HepG2 (cell line): ENCODE data around the gene NAA25. TPM values are rescaled to one million over a fixed set of nuclear protein-coding genes. Genes with fewer than 3 reads are reported as not detected.

Experiments used
- ATAC-seq: fragments of 200-7000 bp; cut with Tn5 transposase; 3 replicates; pipeline ENCODE4 v1.9.1; 2020; ENCODE audit warnings: mild to moderate bottlenecking, moderate library complexity
- BruUV-seq: library from RNA; stranded (reverse); fragments of 400-500 nt; replicated peaks from 2 replicates; lab custom pipeline; 2021; lab: Mats Ljungman, UMichigan
- CTCF ChIA-PET: fragments of 300-600 bp; formaldehyde crosslinking; extraction: SDS; loops from one replicate; lab custom pipeline; 2021; ENCODE audit warnings: low total read pairs, inconsistent platforms, low intra/inter-chr PET ratio; lab: Yijun Ruan, JAX
- POLR2A ChIA-PET: fragments of 350-600 bp; sonication (Branson Sonifier 250); formaldehyde crosslinking; loops from one replicate; lab custom pipeline; 2020; ENCODE audit warnings: antibody characterized with exemption, inconsistent platforms; lab: Yijun Ruan, JAX
- DNase-seq: peaks from one replicate; pipeline ENCODE4 v3.0.0-alpha.2; 2015; ENCODE audit warnings: low spot score
- FAIRE-seq: peaks from 3 replicates; lab custom pipeline; 2011; peaks lifted over from hg19 to GRCh38; lab: Jason Lieb, UNC
- H2AFZ ChIP-seq: one replicate; pipeline ENCODE4 v1.6.1; 2011; ENCODE audit warnings: low read length, inconsistent platforms
- H3K27ac ChIP-seq: fragments of 300-600 bp; 3 replicates; pipeline ENCODE4 v1.8.0; 2011; ENCODE audit warnings: mixed run types, mild to moderate bottlenecking, mixed read lengths, low read length, inconsistent platforms; ENCODE audit not compliant: insufficient read depth; ENCODE audit errors: extremely low read length
- H3K27me3 ChIP-seq, 2 experiments: fragments of 200-600 bp in 1 of 2; 2 replicates in 1 of 2; 3 replicates in 1 of 2; pipeline versions ENCODE4 v1.6.0 to v1.8.0; 2011; ENCODE audit warnings: low read length in 2 of 2, mild to moderate bottlenecking in 2 of 2, moderate library complexity in 2 of 2, inconsistent platforms in 1 of 2; ENCODE audit not compliant: insufficient read depth in 2 of 2, control insufficient read depth in 1 of 2
- H3K36me3 ChIP-seq, 2 experiments: fragments of 200-600 bp in 1 of 2; replicated peaks in 1 of 2; 2 replicates in 1 of 2; 3 replicates in 1 of 2; pipeline versions ENCODE4 v1.5.1 to v1.8.0; 2011; ENCODE audit warnings: low read length in 2 of 2, inconsistent platforms in 1 of 2; ENCODE audit not compliant: insufficient read depth in 2 of 2, control insufficient read depth in 1 of 2
- H3K4me1 ChIP-seq: 2 replicates; pipeline ENCODE4 v1.5.1; 2012; ENCODE audit warnings: low read length, inconsistent platforms; ENCODE audit not compliant: insufficient read depth
- H3K4me2 ChIP-seq: 2 replicates; pipeline ENCODE4 v1.6.0; 2011; ENCODE audit warnings: low read depth, low read length, inconsistent platforms
- H3K4me3 ChIP-seq, 3 experiments: fragments of 200-600 bp in 1 of 3; sonication (generic), shearing (Covaris generic) in 1 of 3; replicated peaks in 1 of 3; 2 replicates each; pipeline ENCODE4 v1.5.1; 2011 to 2016; ENCODE audit warnings: low read length in 3 of 3, inconsistent platforms in 2 of 3, low read depth in 2 of 3, mild to moderate bottlenecking in 2 of 3, control low read depth in 1 of 3, mixed read lengths in 1 of 3; ENCODE audit not compliant: insufficient read depth in 1 of 3
- H3K79me2 ChIP-seq: one replicate; pipeline ENCODE4 v1.6.1; 2011; ENCODE audit warnings: low read length, inconsistent platforms; ENCODE audit not compliant: insufficient read depth
- H3K9ac ChIP-seq: 2 replicates; pipeline ENCODE4 v1.6.0; 2011; ENCODE audit warnings: mild to moderate bottlenecking, low read depth, low read length, inconsistent platforms; ENCODE audit not compliant: insufficient read depth
- H3K9me3 ChIP-seq: 2 replicates; pipeline ENCODE4 v1.5.1; 2012; ENCODE audit warnings: mild to moderate bottlenecking, low read length
- H4K20me1 ChIP-seq: 2 replicates; pipeline ENCODE4 v1.6.0; 2011; ENCODE audit warnings: inconsistent platforms, mild to moderate bottlenecking, low read length, moderate library complexity; ENCODE audit not compliant: insufficient read depth
- CEBPB ChIP-seq: IDR thresholded peaks from 2 replicates; pipeline ENCODE4 v1.6.1; 2011; ENCODE audit warnings: low read depth, low read length, improper control_type of control experiment, borderline replicate concordance
- RBFOX2 ChIP-seq: fragments of 200-400 bp; formaldehyde crosslinking; IDR thresholded peaks from 2 replicates; pipeline ENCODE4 v1.6.1; 2017; ENCODE audit warnings: low read depth, mild to moderate bottlenecking, low read length
- SMARCE1 ChIP-seq: fragments of 450-650 bp; IDR thresholded peaks from 2 replicates; pipeline ENCODE4 v1.6.1; 2017; ENCODE audit warnings: borderline replicate concordance
- TSC22D2 ChIP-seq: sonication (generic); formaldehyde crosslinking; IDR thresholded peaks from 2 replicates; pipeline ENCODE4 v1.5.1; 2020; ENCODE audit warnings: missing genetic modification reagents, mild to moderate bottlenecking, borderline replicate concordance
- ZNF747 ChIP-seq: sonication (generic); formaldehyde crosslinking; IDR thresholded peaks from 2 replicates; pipeline ENCODE4 v1.8.1; 2023; ENCODE audit warnings: missing genetic modification reagents, mild to moderate bottlenecking, borderline replicate concordance
- WGBS: methylation state at CpG from one replicate; pipeline ENCODE4 v1.1.6; 2017; ENCODE audit warnings: low lambda C conversion rate; 5-methylcytosine and 5-hydroxymethylcytosine counted together
- in situ Hi-C: cut with HindIII; loops from 2 replicates; pipeline ENCODE4 v1.10.0; 2017; ENCODE audit warnings: low pct_unique_long_range_greater_than_20kb; ENCODE audit not compliant: extremely low pct_ligation_motif_present
- intact Hi-C: fragments of 100-400 bp; cut with micrococcal nuclease; formaldehyde crosslinking; loops from one replicate; pipeline ENCODE4 v1.10.0; 2022; ENCODE audit not compliant: unreplicated experiment
- polyA plus RNA-seq, 8 experiments: library from polyadenylated mRNA; depleted of rRNA in 3 of 8; stranded (reverse) in 7 of 8; unstranded in 1 of 8; fragments of >200 nt; fragmentation: Illumina TruSeq in 4 of 8; extraction: Trizol in 4 of 8; gene quantifications; 2 replicates each; pipeline versions ENCODE4 v1.2.1 to v1.2.3, GENCODE V29; 2011 to 2016; ENCODE audit warnings: low read depth in 4 of 8, missing spikeins in 1 of 8, mixed read lengths in 1 of 8; ENCODE audit not compliant: insufficient read depth in 1 of 8
- total RNA-seq, 5 experiments: library from RNA; depleted of rRNA; stranded (reverse); fragments of >200 nt; fragmentation: Illumina TruSeq; extraction: Trizol; gene quantifications; 2 replicates each; pipeline ENCODE4 v1.2.3, GENCODE V29; 2016; ENCODE audit warnings: low read depth in 1 of 5
- TF ChIP-seq, protein P1 (sequence below): sonication (generic); formaldehyde crosslinking; IDR thresholded peaks from 2 replicates; pipeline ENCODE4 v1.4.0; 2020; ENCODE audit warnings: mild to moderate bottlenecking, missing genetic modification reagents
- TF ChIP-seq, protein P2 (sequence below): sonication (generic); formaldehyde crosslinking; IDR thresholded peaks from 2 replicates; pipeline ENCODE4 v1.4.0; 2020; ENCODE audit warnings: mild to moderate bottlenecking, missing genetic modification reagents
- TF ChIP-seq, protein P3 (sequence below): sonication (generic); formaldehyde crosslinking; IDR thresholded peaks from 2 replicates; pipeline ENCODE4 v1.4.0; 2020; ENCODE audit warnings: missing genetic modification reagents, borderline replicate concordance

The NAA25 gene
- total and polyA plus RNA-seq, 2 of the 13 experiments (the other 11 are each of a cell fraction or from before 2014, with no cell fraction given): 11.4 to 32.0 TPM

DNA sequence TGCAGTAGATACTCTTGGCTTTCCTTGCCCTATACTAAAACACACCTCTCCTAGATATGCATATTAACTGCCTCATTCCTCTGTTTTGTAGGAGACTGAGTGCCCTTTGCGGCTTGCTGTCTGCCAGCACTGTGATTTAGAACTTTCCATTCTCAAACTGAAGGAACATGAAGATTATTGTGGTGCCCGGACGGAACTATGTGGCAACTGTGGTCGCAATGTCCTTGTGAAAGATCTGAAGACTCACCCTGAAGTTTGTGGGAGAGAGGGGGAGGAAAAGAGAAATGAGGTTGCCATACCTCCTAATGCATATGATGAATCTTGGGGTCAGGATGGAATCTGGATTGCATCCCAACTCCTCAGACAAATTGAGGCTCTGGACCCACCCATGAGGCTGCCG lies 32.1 kb upstream of the NAA25 start (continued):
- TF ChIP-seq ZNF747 (CRISPR knock-in tag): no peak
- no peak for TF ChIP-seq TSC22D2
- no peak for TF ChIP-seq RBFOX2
- TF ChIP-seq, all 625 proteins: peak for 0

DNA sequence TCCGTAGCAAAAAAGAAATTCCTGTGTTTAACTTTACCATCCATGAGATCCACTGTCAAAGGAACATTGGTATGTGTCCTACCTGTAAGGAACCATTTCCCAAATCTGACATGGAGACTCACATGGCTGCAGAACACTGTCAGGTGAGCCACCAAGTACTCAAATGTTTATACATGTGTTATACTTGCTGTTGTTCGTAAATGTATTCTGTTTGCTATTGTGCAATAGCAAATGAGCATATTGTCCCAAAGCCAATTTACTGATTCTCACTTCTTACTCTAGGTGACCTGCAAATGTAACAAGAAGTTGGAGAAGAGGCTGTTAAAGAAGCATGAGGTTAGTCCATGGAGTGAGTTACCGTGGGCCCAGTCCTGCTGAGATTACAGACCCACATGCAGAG lies 26.1 kb upstream of the NAA25 start:
- WGBS: 91% methylated on average over 3 of the region's 3 CpGs
- TF ChIP-seq CEBPB (peak; percentile 87), SMARCE1 (no peak)
- TF ChIP-seq, protein P1, sequence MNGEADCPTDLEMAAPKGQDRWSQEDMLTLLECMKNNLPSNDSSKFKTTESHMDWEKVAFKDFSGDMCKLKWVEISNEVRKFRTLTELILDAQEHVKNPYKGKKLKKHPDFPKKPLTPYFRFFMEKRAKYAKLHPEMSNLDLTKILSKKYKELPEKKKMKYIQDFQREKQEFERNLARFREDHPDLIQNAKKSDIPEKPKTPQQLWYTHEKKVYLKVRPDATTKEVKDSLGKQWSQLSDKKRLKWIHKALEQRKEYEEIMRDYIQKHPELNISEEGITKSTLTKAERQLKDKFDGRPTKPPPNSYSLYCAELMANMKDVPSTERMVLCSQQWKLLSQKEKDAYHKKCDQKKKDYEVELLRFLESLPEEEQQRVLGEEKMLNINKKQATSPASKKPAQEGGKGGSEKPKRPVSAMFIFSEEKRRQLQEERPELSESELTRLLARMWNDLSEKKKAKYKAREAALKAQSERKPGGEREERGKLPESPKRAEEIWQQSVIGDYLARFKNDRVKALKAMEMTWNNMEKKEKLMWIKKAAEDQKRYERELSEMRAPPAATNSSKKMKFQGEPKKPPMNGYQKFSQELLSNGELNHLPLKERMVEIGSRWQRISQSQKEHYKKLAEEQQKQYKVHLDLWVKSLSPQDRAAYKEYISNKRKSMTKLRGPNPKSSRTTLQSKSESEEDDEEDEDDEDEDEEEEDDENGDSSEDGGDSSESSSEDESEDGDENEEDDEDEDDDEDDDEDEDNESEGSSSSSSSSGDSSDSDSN (CRISPR knock-in tag): no peak
- TF ChIP-seq, protein P2, sequence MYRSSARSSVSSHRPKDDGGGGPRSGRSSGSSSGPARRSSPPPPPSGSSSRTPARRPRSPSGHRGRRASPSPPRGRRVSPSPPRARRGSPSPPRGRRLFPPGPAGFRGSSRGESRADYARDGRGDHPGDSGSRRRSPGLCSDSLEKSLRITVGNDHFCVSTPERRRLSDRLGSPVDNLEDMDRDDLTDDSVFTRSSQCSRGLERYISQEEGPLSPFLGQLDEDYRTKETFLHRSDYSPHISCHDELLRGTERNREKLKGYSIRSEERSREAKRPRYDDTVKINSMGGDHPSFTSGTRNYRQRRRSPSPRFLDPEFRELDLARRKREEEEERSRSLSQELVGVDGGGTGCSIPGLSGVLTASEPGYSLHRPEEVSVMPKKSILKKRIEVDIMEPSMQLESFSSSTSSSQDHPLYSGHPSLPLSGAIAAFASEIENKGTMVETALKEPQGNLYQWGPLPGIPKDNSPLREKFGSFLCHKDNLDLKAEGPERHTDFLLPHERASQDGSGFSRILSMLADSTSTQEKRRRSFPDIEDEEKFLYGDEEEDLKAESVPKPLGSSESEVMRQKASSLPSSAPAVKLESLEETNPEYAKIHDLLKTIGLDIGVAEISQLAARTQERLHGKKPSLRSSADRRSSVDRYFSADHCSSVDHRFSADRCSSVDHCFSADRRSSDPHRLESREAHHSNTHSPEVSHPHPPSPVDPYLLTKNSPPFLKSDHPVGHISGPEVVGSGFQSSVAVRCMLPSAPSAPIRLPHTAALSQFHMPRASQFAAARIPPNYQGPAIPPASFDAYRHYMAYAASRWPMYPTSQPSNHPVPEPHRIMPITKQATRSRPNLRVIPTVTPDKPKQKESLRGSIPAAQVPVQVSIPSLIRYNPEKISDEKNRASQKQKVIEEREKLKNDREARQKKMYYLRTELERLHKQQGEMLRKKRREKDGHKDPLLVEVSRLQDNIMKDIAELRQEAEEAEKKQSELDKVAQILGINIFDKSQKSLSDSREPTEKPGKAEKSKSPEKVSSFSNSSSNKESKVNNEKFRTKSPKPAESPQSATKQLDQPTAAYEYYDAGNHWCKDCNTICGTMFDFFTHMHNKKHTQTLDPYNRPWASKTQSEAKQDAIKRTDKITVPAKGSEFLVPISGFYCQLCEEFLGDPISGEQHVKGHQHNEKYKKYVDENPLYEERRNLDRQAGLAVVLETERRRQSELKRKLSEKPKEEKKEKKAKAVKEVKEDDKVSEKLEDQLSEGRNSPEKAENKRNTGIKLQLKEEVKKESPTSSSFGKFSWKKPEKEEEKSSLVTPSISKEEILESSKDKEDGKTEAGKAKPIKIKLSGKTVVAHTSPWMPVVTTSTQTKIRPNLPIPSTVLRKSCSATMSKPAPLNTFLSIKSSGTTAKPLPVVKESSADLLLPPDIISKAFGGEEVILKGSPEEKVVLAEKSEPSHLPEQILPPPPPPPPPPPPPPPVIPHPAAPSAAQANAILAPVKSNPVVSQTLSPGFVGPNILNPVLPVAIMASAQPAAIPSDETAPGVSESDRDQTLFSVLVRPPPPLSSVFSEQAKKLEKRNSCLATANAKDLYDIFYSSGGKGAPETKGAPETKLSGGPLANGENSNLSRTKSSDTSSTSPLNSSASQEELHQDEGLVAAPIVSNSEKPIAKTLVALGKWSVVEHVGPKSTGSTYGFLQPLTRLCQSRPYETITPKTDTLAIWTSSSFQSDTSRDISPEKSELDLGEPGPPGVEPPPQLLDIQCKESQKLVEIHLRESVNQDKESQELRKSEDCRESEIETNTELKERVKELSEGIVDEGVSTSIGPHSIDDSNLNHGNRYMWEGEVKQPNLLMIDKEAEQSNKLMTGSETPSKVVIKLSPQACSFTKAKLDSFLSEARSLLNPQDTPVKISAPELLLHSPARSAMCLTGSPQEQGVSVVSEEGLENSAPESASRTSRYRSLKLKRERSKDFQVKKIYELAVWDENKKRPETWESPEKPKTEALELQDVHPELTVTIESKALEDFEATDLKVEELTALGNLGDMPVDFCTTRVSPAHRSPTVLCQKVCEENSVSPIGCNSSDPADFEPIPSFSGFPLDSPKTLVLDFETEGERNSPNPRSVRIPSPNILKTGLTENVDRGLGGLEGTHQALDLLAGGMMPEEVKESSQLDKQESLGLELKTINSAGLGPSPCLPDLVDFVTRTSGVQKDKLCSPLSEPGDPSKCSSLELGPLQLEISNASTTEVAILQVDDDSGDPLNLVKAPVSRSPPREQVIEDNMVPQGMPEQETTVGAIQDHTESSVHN (CRISPR knock-in tag): no peak
- TF ChIP-seq, protein P3, sequence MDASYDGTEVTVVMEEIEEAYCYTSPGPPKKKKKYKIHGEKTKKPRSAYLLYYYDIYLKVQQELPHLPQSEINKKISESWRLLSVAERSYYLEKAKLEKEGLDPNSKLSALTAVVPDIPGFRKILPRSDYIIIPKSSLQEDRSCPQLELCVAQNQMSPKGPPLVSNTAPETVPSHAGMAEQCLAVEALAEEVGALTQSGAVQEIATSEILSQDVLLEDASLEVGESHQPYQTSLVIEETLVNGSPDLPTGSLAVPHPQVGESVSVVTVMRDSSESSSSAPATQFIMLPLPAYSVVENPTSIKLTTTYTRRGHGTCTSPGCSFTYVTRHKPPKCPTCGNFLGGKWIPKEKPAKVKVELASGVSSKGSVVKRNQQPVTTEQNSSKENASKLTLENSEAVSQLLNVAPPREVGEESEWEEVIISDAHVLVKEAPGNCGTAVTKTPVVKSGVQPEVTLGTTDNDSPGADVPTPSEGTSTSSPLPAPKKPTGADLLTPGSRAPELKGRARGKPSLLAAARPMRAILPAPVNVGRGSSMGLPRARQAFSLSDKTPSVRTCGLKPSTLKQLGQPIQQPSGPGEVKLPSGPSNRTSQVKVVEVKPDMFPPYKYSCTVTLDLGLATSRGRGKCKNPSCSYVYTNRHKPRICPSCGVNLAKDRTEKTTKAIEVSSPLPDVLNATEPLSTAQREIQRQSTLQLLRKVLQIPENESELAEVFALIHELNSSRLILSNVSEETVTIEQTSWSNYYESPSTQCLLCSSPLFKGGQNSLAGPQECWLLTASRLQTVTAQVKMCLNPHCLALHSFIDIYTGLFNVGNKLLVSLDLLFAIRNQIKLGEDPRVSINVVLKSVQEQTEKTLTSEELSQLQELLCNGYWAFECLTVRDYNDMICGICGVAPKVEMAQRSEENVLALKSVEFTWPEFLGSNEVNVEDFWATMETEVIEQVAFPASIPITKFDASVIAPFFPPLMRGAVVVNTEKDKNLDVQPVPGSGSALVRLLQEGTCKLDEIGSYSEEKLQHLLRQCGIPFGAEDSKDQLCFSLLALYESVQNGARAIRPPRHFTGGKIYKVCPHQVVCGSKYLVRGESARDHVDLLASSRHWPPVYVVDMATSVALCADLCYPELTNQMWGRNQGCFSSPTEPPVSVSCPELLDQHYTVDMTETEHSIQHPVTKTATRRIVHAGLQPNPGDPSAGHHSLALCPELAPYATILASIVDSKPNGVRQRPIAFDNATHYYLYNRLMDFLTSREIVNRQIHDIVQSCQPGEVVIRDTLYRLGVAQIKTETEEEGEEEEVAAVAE (CRISPR knock-in tag): no peak
- Histone ChIP-seq H3K9ac (no peak overlapping the region), H3K4me1 (peaks cover 15% of the 10 kb centered on the region), H3K9me3 (no peaks in the 10 kb centered on the region), H3K27ac (no peak overlapping the region), H4K20me1 (no peaks in the 10 kb centered on the region), H3K4me3 (no peak overlapping the region), H2AFZ (no peak overlapping the region), H3K79me2 (no peaks in the 10 kb centered on the region), H3K36me3 (peaks cover 4 to 20% of the 10 kb centered on the region in 2 experiments), H3K4me2 (no peak overlapping the region), H3K27me3 (no peaks in the 10 kb centered on the region)
- intact Hi-C loops: no loop called here
- CTCF ChIA-PET: no interaction called here
- ATAC-seq (no peak), DNase-seq (no peak), FAIRE-seq (no peak)
- no TSS peak for BruUV-seq
- in situ Hi-C loops: no loop called here
- POLR2A ChIA-PET: no interaction called here
